Amniotic stem cell (primary cell): ENCODE measurements around the gene GRPEL2.
"Not testable (repeated sequence)": the region's sequence is repeated elsewhere in the genome, so short reads cannot be mapped to it uniquely, and the experiment has no call there.

ENCODE experiments used
- DNase-seq: peaks from one replicate; lab custom pipeline; 2025; lab: John Stamatoyannopoulos, UW

GRPEL2 gene

DNA sequence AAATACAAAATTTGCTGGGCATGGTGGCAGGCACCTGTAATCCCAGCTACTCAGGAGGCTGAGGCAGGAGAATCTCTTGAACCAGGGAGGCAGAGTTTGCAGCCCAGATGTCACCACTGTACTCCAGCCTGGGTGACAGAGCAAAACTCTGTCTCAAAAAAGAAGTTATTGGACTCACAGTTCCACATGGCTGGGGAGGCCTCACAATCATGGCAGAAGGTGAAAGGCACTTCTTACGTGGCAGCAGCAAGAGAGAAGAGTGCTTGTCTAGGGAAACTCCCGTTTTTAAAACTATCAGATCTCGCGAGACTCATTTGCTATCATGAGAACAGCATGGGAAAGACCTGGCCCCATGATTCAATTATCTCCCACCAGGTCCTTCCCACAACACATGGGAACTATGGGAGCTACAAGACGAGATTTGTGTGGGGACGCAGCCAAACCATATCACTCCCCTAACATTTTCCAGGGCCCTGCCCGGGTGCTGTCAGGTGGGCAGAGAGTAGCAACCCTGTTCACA is 53.5 kb downstream of the GRPEL2 start:
- DNase-seq: not testable (repeated sequence)

DNA sequence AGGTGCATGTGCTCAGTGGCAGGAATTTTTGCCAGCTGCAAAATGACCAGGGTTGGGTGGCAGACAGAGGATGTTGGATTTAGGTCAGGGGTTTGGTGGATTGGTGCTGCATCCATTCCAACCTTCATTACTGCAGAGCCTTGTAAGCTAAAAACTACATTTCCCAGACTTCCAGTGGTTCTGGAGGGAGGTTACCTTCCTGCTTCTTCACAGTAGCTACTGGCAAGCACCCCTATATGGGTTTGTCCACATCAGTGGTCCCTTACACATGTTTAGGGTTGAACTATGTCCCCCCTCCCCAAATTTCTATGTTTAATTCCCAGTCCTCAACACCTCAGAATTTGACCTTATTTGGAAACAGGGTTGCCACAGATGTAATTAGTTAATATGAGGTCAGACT is 54.5 kb downstream of the GRPEL2 start:
- DNase-seq: no peak

DNA sequence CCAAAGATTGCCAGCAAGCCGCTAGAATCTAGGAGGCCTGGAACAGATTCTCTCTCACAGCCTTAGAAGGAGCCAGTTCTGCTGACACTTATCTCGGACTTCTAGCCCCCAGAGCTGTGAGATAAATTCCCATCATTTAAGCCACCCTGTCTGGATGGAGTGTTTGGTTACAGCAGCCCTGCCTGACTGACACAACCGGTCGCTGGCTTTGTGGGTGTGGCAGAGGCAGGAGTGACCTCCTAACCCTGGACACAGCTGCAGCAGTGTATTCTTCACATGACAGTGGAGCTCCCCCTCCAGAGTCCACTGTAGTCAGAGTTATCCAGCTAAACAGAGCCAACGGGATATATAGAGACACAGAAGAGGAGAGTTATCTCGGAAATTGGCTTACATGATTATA is 55.0 kb downstream of the GRPEL2 start:
- no peak for DNase-seq

DNA sequence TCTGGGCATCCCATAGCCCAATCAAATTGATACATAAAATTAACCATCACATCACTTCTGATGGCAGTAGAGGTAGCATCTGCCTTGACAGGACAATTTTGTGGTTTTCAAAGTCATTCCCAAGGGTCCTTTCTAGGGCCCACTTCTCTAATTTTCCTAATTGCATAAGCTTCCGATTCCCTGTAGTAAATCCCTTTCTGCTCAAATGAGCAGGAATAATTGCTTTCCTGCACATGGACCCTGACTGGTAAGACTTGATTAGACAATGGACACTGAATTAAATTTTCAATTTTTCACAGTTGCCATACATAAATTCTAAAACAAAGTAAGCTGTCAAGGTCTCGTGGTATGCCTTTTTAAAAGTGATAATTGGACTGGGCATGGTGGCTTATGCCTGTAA is 55.8 kb downstream of the GRPEL2 start:
- no peak for DNase-seq

DNA sequence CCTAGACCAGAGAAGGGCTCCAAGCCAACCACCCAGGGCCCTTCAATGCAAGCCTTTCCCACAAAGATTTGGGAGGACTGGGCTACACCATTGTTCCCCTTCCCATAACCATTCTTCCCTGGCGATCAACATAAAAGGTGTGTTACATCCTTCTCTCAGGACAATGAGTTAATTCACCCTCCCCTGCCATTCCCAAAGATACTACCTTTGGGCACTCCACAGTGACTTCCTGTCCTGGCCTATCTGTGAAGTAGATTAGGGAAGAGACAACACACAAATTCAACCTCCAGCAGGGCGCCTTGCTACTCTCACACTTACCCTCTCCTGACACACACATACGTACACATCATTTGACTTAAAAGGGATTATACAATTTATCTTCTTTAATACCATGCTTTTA is 57.0 kb downstream of the GRPEL2 start:
- DNase-seq: no peak
